Stimulated activated CD4-positive, alpha-beta T cell treated with anti-CD3 and anti-CD28 coated beads, Interleukin-12 subunit alpha, Interleukin-12 subunit beta, amount 100 ng/mL, for 24 hours (primary cell): ENCODE measurements around the gene STXBP6.
"Not testable (repeated sequence)": the region's sequence is repeated elsewhere in the genome, so short reads cannot be mapped to it uniquely, and the experiment has no call there.

ENCODE experiments used
- DNase-seq, 2 experiments: peaks; one replicate each; pipeline ENCODE4 v3.0.0-alpha.2; 2020; ENCODE audit warnings: low read depth in 2 of 2

The STXBP6 gene

DNA sequence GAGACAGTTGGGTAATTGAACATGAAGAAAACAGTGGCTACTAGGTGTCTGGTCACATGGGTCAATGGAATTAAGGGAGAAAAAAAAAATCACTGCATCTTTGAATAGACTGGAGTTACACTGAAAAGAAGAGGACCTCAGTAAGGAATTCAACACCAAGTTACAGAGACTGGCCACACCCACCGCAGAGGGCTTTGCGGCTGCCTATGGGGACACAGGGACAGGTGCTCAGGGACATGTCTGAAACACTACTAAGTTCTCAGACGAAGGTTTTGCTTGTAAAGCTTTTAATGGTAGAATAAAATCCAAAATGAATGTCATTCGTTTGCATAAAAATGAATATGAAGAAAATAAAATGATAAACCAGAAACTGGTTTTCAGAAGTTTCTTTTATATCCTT, 93.8 kb downstream of the STXBP6 start:
- DNase-seq, result no peak

GRCh38 chr14:24954700-24955037, 95.3 kb downstream of the STXBP6 start:
- no peak for DNase-seq

- no peak for DNase-seq
These were observed 95.8 kb downstream of the STXBP6 start for GRCh38 chr14:24954037-24954699.

- DNase-seq, result no peak
These were observed 96.9 kb downstream of the STXBP6 start for GRCh38 chr14:24952851-24953666.

DNA sequence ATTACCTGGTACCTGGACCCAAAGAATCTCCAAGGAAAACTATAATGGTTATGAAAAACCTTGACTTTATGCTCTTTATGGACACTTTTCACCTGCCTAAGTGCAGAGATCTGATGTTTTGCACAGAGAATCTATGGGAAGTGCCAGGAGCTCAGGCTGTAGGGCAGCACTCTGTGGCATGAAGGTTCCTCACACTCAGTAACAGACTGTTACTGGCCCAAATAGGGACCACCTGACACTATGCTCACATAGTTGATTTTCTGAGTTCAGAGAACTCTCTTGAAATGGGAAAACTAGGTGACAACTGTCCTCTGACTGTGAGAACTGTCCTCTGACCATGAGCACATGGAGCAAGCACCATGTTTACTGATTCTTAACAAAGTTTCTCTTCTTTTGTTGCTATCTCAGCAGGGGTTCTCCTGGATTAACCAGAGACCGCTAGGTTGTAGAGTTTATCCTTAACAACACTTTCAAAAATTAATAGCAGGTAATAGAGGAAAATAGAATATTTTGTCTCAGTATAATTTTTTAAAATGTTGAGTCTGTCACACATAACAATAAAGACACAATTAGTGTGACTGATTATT, 101.6 kb downstream of the STXBP6 start:
- no peak for DNase-seq

DNA sequence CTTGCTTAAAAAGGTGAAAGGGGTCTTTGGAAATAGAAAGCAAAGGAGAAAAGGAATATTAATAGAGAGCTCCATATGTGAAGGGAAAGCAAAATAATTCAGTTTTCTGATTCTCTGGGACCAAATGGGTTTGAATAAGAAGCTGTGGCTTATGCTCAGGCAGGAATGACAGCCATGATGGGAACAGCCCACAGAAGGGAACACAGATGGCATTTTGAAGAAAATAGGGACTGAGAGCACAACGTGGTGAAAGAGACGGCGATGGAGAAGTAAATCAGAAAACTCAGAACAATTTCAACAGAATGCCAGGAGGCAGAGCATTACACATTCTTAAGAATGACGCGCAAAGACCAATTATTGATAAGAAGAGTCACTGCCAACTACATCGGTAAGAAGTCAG, 102.8 kb downstream of the STXBP6 start:
- DNase-seq, result no peak

DNA sequence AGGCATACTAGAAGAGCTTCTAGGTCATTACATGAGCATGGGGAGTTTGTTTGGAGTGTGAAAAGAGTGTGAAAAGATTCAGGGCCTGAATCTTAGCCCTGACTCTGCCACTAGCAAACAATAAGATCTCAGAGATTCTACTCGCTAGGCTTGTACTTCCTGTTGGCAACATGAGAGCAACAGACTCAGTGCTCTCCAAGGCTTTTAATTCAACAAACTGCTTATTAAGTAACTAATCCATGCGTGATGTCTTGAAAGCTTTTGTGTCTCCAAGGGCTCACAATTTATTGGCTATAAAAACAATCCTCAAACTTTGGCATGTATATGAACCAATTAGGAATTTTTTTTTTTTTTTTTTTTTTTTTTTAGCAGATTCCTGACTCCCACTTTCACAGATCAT, 105.1 kb downstream of the STXBP6 start:
- no peak for DNase-seq

GRCh38 chr14:24943024-24943423, 106.9 kb downstream of the STXBP6 start:
- DNase-seq, result no peak

DNA sequence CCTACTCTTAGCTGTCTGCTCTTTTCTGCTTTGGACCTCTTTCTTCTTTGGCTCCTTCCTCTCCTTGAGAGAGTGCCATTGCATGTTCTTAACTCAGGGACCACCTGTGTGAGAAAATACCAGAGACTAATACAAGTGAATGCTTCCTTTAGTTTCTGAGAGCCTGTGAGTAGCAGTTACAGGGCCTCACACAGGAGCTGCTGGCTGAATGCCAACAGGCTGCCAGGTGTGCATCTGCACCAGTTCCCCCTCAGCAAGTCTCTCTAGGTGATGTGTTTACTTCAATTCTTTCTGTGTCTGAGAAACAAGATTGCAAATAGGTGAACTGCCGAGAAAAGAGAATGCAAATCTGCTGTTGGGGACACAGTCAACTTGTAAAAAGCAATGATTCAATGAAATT, 108.2 kb downstream of the STXBP6 start:
- DNase-seq, result no peak

GRCh38 chr14:24940213-24940783, 109.6 kb downstream of the STXBP6 start:
- no peak for DNase-seq

GRCh38 chr14:24938593-24938992, 111.4 kb downstream of the STXBP6 start:
- DNase-seq, result no peak

DNA sequence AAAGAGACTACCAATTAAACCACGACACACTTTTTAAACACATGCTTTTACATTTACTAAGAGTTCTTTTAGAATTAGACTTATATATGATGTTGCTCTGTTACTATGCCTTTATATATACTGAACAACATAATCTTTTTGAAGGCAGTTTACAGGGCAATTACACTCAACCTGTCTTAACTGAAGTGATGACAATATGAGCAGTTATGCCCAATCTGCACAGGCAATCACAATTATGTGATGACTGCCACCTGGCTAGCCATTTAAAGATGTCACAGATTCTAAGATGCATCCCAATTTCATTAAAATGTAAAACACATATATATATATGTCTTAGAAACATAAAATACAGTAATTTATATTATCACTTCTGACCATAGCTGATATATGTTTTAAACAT, 112.6 kb downstream of the STXBP6 start:
- DNase-seq, result no peak

- not testable (repeated sequence) for DNase-seq
These were observed 113.2 kb downstream of the STXBP6 start for GRCh38 chr14:24936773-24937172.

- DNase-seq, result no peak
These were observed 114.2 kb downstream of the STXBP6 start for GRCh38 chr14:24935796-24936195.

- no peak for DNase-seq
These were observed 121.5 kb downstream of the STXBP6 start for GRCh38 chr14:24928386-24928900.

DNA sequence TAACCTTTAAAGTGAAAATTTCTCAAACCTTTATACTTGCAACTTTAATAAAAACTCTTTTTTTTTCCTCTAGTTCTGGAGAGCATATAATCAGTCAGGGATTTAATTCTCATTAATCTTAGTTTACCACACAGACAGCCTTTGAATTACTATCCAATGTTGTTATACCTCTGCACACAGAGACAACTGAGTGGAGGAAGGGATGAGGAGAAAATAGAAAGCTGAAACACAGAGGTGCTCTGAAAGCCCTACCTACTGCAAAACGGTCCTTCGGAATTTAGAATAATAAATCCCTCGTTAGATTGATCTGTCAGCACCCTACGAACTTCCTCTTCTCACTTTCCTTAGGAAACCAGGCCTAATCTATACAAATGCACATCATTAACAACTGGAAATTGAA, 122.1 kb downstream of the STXBP6 start:
- no peak for DNase-seq

DNA sequence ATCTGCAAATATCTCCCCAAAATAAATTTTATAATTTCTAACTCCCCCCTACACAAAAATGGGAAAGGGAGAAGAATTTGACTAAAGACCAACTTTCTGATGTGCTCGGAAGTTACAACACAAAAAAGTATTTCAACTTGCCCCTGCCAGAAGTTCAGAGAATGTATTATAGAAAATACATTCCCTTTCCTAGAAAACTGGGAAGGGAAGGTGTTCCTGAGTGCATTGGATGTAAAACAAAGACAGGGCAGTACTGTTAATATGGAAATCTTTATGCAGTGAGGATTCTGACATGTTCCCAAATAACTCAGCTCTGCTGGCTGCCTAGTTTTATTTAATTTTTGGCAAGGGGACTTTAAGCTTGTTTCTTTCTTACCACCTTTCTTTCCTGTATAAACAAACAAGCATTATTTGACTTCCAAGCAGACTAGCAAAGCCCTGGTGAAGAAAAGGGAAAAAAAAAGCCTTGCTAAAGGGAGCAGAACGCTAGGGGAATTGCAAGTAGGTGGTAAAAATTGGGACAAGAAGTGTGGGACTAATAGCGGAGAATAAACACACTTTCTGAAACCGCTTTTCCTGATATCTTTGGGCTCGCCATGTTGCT, 124.1 kb downstream of the STXBP6 start:
- no peak for DNase-seq

DNA sequence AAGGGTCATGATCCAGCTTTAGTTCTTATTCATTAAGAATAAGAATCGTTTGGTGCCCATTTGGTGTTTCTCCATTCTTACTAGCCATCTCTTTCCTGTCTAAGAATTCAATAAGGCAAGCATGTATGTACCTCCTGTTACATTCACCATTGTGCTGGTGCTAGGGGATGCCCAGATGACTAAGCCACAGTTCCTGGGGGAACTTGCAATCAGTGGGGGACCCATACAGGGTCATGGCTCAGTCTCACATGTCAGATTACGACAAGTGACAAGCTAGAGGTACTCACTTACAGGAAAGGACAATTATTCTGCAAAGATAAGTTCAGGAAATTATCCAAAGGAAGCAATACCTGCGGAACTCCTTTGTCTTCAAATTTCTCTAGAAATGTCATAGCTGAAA, 125.4 kb downstream of the STXBP6 start:
- no peak for DNase-seq

DNA sequence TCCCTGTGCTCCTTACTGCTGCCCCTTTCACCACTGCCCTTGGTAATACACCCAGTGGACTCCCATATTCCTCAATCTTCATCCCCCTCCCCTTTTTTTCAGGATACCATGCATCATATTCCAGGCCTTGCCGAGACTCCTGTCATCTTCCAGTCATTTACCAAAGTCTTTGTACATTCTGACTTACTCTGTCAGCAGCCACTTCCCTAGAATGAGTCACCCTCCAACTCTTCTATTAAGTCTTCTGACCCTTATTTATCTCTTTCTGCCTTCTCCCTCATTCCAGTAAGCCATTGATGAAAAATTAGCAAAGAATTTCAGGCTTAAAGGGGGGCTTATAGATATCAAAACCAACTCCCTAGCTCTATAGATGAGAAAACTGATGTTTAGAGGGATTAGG, 128.0 kb downstream of the STXBP6 start:
- DNase-seq, result no peak

DNA sequence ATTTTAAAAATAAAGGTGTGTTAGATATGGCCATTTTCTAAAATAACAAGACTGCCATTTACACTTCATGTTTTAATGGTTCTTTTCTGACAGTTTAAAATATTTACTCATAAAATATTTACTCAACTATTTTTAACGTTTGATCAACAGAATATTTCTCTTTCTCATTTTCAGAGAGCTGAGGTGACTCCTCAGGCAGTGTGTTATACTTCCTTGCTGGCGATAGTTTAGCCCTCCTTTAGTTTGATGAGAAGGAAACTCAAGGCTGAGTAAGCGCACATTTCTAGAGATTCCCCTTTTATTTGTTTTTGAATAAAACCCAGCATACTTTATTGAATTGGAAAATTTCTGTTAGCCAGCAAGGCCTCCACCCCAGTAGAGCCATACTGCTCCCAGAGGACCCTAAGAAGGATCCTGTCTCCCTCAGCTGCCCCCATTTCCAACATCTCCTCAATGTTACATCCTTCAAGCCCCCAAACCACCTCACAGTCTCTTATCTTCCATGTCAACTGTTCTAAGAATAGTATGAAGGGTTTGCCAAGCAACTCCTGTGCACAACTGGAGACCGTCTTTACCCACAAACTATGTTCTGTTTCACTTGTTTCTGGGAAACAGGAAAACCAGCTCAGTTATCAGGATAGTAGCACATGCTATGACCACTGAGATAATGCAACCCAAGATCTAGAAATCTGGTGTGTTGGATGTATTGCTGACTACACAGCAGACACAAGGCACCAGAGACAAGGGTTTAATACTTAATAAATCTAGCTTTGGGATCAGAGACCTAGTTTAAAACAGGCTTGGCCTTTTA, 129.5 kb downstream of the STXBP6 start:
- DNase-seq, result no peak

DNA sequence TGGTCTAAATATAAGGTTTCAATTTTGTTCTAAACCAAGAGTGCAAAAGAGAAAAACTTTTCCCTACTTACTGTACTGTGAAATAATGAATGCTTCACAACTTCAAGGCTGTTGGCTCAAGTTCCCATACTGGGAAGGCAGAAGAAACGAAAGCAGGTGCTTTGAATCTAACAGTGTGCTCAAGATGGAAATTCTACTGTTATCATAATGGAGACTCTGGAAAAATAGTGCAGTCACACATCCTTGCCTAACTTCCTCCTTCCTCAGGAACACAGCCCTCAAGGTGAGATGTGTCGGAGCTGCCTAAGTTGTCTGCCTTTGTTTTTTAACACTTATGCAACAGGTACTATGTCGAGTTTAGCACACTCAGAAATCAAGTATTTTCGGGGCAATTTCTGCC, 131.1 kb downstream of the STXBP6 start:
- no peak for DNase-seq
